ENCODE measurements around the gene HLA-DOB.
"Not testable (repeated sequence)": the region's sequence is repeated elsewhere in the genome, so short reads cannot be mapped to it uniquely, and the experiment has no call there.

The HLA-DOB gene

DNA sequence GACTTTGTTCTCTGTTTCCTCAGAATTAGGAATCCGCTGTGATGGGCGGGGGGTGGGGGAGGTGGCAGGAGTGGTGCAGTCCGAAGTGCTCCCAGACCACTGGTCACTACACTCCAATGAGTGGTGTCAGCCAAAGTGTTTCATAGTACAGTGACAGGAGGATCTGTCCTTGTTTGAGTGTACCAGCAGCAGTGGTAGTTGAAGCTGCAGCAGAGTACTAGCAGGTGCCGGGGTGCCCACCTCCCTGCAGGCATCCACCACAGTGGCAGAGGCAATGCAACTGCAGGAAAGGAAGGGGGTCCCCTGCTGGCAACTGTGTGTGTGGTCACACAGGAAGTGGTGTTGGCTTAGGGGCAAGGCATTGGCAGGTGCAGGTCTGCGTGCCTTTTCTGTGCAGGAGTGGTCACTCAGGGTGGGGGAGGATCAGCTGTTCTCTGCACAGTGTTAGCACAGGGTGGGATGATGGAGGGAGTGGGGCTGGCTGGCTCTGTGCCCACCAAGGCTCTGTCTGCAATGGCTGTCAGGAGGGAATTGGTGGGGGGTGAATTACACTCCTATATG lies 9.7 kb downstream of the HLA-DOB start:
- DNase-seq = no peak

DNA sequence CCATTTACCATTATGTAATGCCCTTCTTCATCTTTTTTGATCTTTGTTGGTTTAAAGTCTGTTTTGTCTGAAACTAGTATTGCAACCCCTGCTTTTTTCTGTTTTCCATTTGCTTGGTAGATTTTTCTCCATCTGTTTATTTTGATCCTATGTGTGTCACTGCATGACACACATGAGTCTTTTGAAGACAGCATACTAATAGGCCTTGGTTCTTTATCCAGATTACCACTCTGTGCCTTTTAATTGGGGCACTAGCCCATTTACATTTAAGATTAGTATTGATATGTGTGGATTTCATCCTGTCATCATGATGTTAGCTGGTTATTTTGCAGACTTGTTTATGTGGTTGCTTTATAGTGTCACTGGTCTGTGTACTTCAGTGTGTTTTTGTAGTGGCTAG lies 11.4 kb downstream of the HLA-DOB start:
- DNase-seq = not testable (repeated sequence)

DNA sequence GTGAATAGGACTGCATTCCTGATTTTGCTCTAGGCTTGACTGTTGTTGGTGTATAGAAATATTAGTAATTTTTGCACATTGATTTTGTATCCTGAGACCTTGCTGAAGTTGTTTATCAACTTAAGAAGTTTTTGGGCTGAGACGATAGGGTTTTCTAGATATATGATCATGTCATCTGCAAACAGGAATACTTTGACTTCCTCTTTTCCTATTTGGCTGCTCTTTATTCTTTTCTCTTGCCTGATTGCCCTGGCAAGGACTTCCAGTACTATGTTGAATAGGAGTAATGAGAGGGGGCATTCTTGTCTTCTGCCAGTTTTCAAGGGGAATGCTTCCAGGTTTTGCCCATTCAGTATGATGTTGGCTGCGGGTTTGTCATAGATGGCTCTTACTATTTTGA lies 13.4 kb downstream of the HLA-DOB start:
- DNase-seq = no peak

DNA sequence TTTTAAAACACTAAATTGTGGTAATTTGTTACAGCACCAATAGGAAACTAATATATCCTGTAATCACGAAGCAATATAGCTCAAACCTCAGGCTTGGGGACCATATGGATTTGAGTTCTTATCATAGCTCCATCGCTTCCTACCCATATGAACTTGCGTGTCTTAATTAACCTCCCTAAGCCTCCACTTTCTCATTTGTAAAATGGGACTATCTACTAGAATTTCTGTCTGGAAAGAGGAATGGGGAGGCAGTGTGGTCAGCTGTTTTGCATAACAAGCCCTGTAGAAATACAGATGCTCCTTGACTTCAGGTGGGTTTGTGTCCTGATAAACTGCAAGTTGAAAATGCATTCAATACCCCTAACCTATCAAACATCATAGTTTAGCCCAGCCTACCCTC lies 17.1 kb downstream of the HLA-DOB start:
- DNase-seq = no peak

DNA sequence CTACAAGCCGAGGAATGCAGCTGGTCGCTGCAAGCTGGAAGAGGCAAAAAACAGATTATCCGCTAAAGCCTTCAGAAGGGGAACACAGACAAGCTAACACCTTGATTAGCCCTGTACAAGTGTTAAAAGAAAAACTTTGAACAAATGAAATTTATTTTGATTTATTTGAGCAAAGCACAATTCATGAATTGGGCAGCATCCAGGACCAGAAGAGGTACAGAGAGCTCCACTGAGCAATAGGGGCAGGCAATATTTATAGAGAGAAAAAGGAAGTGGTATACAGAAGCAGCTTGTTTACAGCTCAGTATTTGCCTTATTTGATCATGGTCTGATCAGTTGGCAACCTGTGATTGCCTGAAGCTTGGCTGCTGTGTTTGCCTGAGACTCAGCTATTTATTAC lies 17.6 kb downstream of the HLA-DOB start:
- DNase-seq = no peak

DNA sequence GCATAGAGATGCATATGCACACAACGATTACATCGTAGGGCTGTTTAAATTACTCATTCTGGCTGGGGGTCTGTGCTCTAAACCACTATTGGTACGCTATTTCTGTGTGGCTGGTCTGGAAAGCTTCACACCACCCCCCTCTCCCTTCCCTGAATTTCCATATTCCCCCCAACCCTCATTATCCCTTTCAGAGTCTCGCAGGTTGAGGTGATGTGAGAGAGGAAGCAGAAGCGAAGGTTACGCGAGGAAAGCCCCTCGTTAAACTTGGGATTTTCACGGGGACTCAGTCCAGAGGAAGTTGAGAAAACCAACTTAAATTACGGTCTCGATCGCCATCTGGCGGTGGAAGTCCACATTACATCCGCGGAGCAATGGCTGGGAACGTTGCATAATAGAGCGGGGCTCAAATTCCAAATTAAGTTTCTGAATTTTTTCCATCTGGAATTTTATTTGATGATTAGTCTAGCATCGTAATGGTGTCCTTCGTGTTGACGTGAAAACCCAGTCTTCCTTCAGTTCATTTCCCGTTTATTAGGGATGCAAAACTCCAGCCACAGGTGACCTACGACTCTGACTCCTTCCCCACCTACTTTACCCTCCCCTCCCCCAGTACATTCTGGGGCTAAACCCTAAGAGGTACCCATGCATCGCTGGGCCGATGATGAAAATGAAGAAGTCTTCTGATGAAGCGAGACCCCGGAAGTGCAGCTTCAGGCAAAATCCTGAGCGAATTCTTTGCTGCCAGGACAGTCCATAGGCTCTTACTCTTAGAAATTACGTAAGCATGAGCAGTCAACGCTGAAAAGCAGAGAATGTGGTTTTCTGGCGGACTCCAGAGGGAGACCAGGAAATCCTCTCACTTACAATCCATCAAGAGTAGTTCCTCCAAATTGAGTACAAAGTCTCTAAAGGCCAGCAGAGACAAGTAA lies 19.7 kb downstream of the HLA-DOB start:
- DNase-seq = peak; percentile 38 to 49

DNA sequence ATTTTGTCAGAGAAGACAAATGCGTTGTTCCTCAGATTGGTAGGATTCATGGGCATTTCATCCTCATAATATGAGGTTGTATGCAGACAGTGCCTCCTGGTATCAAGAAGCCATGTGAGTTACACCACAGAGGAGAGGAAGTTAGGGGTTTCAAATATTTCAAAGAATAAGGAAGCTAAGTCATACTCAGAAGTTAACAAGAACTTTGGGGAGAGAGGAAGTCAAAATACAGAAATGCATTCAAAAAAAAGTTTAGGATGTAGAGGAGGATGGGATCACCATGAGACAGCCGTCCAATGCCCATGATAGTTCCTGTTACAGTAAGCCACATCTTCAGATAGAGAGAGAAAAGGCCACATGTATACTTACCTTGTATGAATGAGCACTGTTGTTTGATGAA lies 22.3 kb downstream of the HLA-DOB start:
- DNase-seq = peak in 1 of 2 donors; percentile 77

DNA sequence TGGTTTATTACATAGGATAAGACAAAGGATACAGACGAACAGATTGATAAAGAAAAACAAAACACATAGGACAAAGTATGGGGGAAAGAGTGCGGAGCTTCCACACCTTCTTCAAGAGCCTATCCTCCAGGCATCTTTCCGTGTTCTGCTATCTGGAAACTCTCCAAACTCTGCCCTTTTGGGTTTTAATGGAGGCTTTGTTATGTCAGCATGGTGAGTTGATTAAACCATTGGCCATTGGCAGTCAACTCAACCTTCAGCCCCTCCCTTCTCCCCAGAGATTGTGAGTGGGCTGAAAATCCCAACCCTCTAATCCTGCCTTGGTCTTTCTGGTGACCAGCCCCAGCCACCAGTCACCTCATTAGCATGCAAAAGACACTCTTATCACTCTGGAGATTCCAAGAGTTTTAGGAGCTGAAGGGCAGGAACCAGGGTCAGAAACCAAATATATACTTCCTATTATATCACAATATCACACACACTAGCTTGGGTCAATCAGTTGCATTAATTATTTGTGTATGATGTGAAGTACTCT lies 23.8 kb downstream of the HLA-DOB start:
- no peak for DNase-seq

DNA sequence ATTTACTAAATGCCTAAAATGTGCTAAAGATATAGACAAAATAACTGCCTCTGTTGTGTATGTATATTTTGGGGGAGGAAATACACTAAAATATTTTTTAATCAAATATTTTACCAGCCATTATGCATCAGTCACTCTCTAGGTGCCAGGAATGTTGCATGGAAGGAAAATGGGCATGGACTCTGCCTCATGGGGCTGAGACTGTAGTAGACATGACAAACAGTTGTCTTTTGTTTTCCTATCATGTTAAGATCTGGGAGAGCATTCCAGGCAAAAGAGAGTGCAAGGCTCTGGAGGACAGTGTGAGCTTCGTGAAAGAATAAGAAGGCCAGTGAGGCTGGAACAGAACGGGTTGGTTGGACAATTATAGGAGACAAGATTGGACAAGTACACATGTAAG lies 26.5 kb downstream of the HLA-DOB start:
- DNase-seq = no peak

DNA sequence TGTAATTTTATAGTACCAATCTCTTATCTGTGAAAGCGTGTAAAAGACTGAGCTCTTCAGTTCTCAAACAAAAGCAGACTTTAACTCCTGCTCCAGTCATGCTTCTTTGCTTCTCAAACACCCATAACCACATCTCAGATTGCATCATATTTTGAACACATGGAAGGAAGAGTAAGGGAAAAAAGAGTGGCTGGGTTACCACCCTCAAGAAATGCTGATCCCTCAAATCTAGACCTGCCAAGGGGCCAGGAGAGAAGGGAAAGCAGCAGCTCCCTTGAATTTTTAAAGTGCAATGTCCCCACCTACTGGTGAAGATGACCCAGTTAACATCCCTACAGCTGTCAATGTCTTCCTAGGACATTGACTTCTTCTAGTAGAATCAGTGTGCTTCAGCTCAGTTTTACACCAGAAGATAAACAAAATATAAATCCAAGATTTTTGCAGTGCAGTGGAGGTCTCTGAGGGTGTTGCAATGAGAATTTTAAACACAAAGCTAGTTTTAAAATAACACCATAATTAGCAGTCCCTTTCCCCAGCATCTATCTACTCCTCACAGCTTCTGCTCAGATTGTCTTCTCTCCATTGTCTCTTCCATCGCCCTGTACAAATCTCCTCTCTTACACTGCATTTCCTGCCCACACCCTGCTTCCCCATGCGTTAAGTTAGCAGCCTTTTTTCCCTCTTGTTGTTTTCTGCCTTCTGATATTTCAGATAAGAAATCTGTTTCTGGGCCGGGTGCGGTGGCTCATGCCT lies 30.8 kb downstream of the HLA-DOB start:
- DNase-seq = peak in 1 of 2 donors; percentile 68

DNA sequence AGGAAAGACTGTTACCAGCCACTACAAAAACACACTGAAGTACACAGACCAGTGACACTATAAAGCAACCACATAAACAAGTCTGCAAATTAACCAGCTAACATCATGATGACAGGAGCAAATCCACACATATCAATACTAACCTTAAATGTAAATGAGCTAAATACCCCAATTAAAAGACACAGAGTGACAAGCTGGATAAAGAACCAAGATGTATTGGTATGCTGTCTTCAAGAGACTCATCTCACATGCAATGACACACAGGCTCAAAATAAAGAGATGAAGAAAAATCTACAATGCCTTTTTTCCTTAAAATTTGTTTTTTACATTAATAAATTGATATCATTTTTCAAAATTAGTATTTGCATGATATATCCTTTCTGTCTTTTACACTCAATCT lies 33.9 kb downstream of the HLA-DOB start:
- not testable (repeated sequence) for DNase-seq

DNA sequence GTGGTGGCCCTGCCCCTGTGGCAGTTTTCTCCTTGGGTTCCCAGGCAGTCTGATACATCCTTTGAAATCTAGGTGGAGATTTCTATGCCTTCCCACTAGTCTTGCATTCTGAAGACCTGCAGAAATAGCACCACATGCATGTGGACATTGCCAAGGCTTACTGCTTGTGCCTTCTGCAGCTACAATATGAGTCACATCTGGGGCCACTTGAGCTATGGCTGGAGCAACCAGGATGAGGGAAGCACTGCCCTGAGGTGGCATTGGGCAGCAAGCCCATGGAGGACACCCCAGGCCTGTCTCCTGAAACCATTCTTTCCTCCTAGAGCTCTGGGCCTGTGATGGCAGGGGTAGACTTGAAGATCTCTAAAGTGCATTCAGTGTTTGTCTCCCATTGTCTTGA lies 37.8 kb downstream of the HLA-DOB start:
- no peak for DNase-seq

DNA sequence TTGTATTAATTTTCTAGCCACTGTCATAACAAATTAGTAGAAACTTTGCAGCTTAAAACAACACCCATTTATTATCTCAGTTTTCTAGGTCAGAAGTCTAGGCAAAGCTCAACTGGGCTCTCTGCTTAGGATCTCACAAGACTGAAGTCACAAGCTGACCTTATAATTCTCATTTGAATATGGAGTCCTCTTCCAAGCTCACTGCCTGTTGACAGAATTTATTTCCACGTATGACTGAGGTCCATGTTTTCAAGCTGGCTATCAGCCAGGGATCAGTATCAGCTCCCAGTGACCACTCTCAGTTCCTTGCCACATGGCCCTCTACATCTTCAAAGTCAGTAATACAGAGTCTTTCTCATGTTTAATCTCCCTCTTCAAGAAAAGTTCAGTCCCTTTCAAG lies 41.7 kb downstream of the HLA-DOB start:
- no peak for DNase-seq

DNA sequence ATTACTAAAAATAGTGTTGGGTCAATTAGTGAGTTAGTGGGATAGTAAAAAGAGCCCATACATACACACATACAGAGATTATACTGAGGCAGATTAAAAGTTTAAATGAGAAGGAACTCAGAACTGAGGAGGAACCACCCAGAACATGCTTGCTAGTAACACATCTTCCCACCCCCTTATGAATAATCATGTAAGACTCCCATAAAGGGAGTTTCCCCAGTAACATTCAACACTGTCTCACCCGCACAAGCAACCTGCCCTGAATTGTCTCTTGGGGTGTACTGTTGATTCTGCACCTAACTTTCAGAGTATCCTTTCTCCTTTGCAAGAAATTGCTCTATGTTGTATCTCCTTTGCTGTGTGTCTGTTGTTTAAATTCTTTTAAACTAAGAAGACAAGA lies 42.4 kb downstream of the HLA-DOB start:
- DNase-seq = no peak

DNA sequence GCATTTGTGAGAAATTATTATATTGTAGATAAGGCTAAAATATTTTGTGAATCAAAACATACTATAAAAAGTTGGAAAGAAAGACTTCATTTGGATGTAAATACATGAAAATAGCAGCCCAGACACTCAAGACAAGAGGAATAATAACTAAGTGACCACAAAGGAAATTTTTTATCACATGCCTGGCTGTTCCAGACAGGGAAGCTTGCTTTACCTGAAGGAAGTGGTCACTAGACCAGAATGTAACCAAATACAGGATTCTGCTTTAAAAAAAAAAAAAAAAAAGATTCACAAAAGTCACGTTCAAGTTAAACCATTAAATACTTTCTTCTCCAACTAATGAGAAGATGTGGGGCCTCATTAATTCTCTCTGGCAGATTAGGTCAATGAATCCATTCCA lies 44.1 kb downstream of the HLA-DOB start:
- DNase-seq = no peak

DNA sequence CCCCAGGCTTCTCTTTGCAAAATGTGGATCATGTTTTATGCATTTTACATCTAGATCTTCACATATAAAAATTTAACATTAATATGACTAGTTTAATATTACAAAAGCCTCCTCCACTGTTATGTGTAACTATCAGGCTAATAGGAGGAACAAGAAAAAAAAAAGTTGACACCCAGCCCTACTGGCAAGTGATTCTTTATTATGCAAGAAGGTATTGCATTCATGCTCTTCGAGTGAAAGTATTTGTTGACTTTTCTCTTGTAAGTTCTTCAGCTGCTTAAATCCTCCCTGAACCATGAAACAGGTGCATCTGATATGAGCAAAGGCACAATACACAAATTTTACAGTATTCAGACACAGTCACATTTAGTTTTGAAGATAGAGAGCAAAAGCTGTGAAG lies 52.8 kb downstream of the HLA-DOB start:
- no peak for DNase-seq

DNA sequence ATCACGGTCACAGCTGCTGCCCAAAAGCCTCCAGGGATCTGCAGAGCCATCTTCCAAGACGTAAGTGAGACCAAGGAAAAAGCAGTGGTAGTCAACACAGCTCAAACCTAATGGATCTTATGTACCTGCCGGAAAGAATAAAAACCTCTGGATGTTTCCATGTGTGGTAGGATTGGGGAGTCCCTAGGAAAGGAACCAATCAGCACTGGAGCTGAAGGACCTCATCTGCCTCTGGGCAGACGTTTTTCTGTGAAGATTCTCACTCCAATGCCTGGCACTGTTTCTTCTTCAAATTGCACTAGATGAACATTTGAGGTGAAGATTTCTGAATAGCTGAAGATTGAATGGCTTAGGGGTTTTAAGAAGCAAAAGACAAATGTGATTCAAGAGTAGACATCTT lies 53.4 kb downstream of the HLA-DOB start, which contains the start of gene HLA-DQB2:
Gene HLA-DQB2 (minus strand): TSS at position 112 of the 400 bp plus-strand sequence. CDS start 62 bp downstream, at position 50.
- no peak for DNase-seq

Measured in bone marrow (tissue), 2 donors.